ENCODE data around the gene KIF26A. TPM values are rescaled to one million over a fixed set of nuclear protein-coding genes. Genes with fewer than 3 reads are reported as not detected.

KIF26A gene
- total RNA-seq, 2 donors from 2014 or later, result 1.1 to 1.6 TPM

- H3K27me3 Mint-ChIP-seq, result no peaks in the 10 kb centered on the region
- H3K36me3 Mint-ChIP-seq (ENCODE audit: low read depth), result no peaks in the 10 kb centered on the region
- no peaks in the 10 kb centered on the region for H3K9me3 Mint-ChIP-seq
- H3K4me1 Mint-ChIP-seq, result no peaks in the 10 kb centered on the region
- H3K27ac Mint-ChIP-seq, result no peak overlapping the region
- no peak overlapping the region for H3K4me3 Mint-ChIP-seq
- ATAC-seq (replicated peaks), result no peak
Measured at GRCh38 chr14:104216457-104216856, 78.1 kb downstream of the KIF26A start.

- no peak overlapping the region for H3K4me3 Mint-ChIP-seq
- no peak for ATAC-seq (replicated peaks)
- no peaks in the 10 kb centered on the region for H3K36me3 Mint-ChIP-seq (ENCODE audit: low read depth)
- no peaks in the 10 kb centered on the region for H3K4me1 Mint-ChIP-seq
- no peak overlapping the region for H3K27ac Mint-ChIP-seq
- no peaks in the 10 kb centered on the region for H3K9me3 Mint-ChIP-seq
- no peaks in the 10 kb centered on the region for H3K27me3 Mint-ChIP-seq
Measured at GRCh38 chr14:104217486-104218360, 79.3 kb downstream of the KIF26A start.

- H3K27me3 Mint-ChIP-seq, result no peaks in the 10 kb centered on the region
- no peak overlapping the region for H3K4me3 Mint-ChIP-seq
- no peak overlapping the region for H3K27ac Mint-ChIP-seq
- no peaks in the 10 kb centered on the region for H3K36me3 Mint-ChIP-seq (ENCODE audit: low read depth)
- no peaks in the 10 kb centered on the region for H3K9me3 Mint-ChIP-seq
- no peaks in the 10 kb centered on the region for H3K4me1 Mint-ChIP-seq
- no peak for ATAC-seq (replicated peaks)
Measured at GRCh38 chr14:104218361-104219180, 80.2 kb downstream of the KIF26A start.

- no peaks in the 10 kb centered on the region for H3K36me3 Mint-ChIP-seq (ENCODE audit: low read depth)
- no peaks in the 10 kb centered on the region for H3K4me1 Mint-ChIP-seq
- peaks cover 4% of the 10 kb centered on the region for H3K27me3 Mint-ChIP-seq
- no peaks in the 10 kb centered on the region for H3K9me3 Mint-ChIP-seq
- H3K27ac Mint-ChIP-seq, result no peak overlapping the region
- ATAC-seq (replicated peaks), result no peak
- no peak overlapping the region for H3K4me3 Mint-ChIP-seq
Measured at GRCh38 chr14:104219731-104220214, 81.4 kb downstream of the KIF26A start.

GRCh38 chr14:104220215-104221070 is 82.1 kb downstream of the KIF26A start:
- no peak for ATAC-seq (replicated peaks)
- H3K9me3 Mint-ChIP-seq, result no peaks in the 10 kb centered on the region
- no peak overlapping the region for H3K4me3 Mint-ChIP-seq
- H3K27me3 Mint-ChIP-seq, result peaks cover 4% of the 10 kb centered on the region
- no peaks in the 10 kb centered on the region for H3K4me1 Mint-ChIP-seq
- no peak overlapping the region for H3K27ac Mint-ChIP-seq
- no peaks in the 10 kb centered on the region for H3K36me3 Mint-ChIP-seq (ENCODE audit: low read depth)

- no peak overlapping the region for H3K4me3 Mint-ChIP-seq
- no peaks in the 10 kb centered on the region for H3K36me3 Mint-ChIP-seq (ENCODE audit: low read depth)
- H3K27me3 Mint-ChIP-seq, result peaks cover 4% of the 10 kb centered on the region
- no peak for ATAC-seq (replicated peaks)
- H3K27ac Mint-ChIP-seq, result no peak overlapping the region
- no peaks in the 10 kb centered on the region for H3K9me3 Mint-ChIP-seq
- no peaks in the 10 kb centered on the region for H3K4me1 Mint-ChIP-seq
Measured at GRCh38 chr14:104221071-104221625, 82.8 kb downstream of the KIF26A start.

GRCh38 chr14:104221636-104222369 is 83.4 kb downstream of the KIF26A start:
- Mint-ChIP-seq H3K9me3 (no peaks in the 10 kb centered on the region), H3K36me3 (ENCODE audit: low read depth) (no peaks in the 10 kb centered on the region), H3K27ac (no peak overlapping the region), H3K4me3 (no peak overlapping the region), H3K27me3 (peaks cover 4% of the 10 kb centered on the region), H3K4me1 (no peaks in the 10 kb centered on the region)
- no peak for ATAC-seq (replicated peaks)

GRCh38 chr14:104222396-104223036 is 84.1 kb downstream of the KIF26A start:
- H3K27ac Mint-ChIP-seq, result no peak overlapping the region
- H3K9me3 Mint-ChIP-seq, result no peaks in the 10 kb centered on the region
- H3K4me1 Mint-ChIP-seq, result no peaks in the 10 kb centered on the region
- H3K27me3 Mint-ChIP-seq, result peaks cover 4% of the 10 kb centered on the region
- no peak overlapping the region for H3K4me3 Mint-ChIP-seq
- ATAC-seq (replicated peaks), result no peak
- H3K36me3 Mint-ChIP-seq (ENCODE audit: low read depth), result no peaks in the 10 kb centered on the region

DNA sequence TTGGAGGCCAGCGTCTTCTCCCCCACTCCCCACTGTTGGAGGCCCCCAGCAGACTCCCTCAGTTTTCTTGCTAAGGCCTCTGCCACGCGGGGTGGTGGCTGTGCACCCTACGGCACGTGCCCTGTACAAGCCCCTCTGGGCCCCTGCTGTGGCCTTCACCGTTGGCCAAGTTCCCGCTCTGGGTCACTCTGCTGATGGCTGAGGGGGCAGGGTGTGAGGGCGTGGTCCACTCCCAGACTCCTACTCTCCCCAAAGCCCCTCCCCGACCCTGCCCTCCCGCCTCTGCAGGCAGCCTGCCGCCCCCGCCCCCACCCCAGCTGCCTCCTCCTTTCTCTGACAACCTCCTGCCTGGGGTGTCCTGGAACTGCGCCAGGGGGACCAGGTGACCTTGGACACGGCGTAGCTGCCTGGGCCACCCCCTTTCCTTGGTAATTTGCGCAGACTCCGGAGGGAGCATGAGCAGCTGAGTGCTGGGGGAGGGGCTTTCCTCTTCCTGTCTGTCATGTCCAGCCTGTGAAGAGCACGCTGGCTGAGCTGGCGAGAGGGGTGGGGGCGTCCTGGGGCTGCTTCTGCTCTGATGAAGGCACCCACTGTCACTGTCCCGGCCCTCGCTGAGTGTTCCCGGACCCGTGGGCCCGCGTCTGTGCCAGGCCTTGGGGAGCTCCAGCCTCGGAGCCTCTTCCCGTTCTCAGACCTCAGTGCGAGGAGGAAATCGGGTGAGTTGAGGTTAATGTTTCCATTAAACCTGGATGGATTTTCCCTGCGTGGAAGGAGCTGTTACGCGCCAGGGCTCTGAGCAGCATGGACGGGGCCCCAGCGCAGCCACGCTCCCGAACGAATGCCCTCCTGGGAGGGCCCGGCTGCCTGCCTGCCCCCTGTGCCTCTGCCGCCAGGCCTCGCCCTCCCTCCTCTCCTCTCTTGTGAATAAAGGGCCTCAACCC is 85.0 kb downstream of the KIF26A start:
- H3K27me3 Mint-ChIP-seq, result peaks cover 4% of the 10 kb centered on the region
- H3K4me1 Mint-ChIP-seq, result peaks cover 6% of the 10 kb centered on the region
- no peak overlapping the region for H3K4me3 Mint-ChIP-seq
- no peak overlapping the region for H3K27ac Mint-ChIP-seq
- peaks cover 4% of the 10 kb centered on the region for H3K9me3 Mint-ChIP-seq
- no peaks in the 10 kb centered on the region for H3K36me3 Mint-ChIP-seq (ENCODE audit: low read depth)
- no peak for ATAC-seq (replicated peaks)

DNA sequence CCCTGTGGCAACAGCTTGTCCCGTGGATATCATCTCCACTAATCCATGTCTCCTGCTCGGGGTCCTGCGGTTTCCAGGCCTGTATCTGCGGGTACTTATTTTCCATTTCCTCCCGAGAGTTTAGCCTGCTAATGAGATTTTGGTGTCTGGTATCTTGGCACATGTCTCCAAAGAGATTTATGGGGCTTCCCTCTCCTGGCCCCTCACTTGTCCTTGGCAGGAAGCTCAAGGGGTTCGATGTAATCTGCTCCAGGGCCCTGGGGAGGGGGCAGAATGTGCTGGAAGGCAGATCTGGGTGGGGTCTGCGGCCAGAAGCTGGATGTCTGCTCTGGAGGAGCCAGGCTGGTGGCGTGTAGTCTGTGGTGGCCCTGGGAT is 85.7 kb downstream of the KIF26A start:
- Mint-ChIP-seq H3K9me3 (peaks cover 4% of the 10 kb centered on the region), H3K27me3 (peaks cover 4% of the 10 kb centered on the region), H3K27ac (no peak overlapping the region), H3K4me3 (no peak overlapping the region), H3K4me1 (peaks cover 6% of the 10 kb centered on the region), H3K36me3 (ENCODE audit: low read depth) (no peaks in the 10 kb centered on the region)
- no peak for ATAC-seq (replicated peaks)

- Mint-ChIP-seq H3K27ac (no peak overlapping the region), H3K27me3 (peaks cover 4% of the 10 kb centered on the region), H3K4me1 (peaks cover 6% of the 10 kb centered on the region), H3K9me3 (peaks cover 4% of the 10 kb centered on the region), H3K4me3 (no peak overlapping the region), H3K36me3 (ENCODE audit: low read depth) (no peaks in the 10 kb centered on the region)
- no peak for ATAC-seq (replicated peaks)
Measured at GRCh38 chr14:104224506-104225277, 86.3 kb downstream of the KIF26A start.

All from activated T-helper 17 cell treated with anti-CD3 and anti-CD28 coated beads, Interleukin-2, amount 50 U/mL, for 72 hours (primary cell).